ENCODE measurements around the gene MSMP.

DNA sequence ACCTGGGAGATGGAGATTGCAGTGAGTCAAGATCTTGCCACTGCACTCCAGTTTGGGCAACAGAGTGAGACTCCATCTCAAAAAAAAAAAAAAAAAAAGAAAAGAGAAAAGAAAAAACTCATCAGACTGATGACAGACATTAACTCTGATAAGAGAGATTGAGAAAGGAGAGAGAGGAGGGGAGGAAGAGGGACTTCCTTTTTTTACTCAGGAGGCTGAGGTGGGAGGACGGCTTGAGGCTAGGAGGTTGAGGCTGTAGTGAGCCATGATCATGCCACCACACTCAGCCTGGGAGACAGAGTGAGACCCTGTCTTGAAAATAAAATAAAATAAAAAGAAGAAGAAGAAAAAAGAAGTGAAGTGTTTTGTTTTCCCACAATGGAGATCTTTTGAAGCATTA is 9.7 kb upstream of the MSMP start:
- TF ChIP-seq POLR2AphosphoS5 (IDR thresholded peaks at IDR 0.05; ENCODE audit: low read depth) (no peak), GABPA (IDR thresholded peaks at IDR 0.05; ENCODE audit: low read depth) (no peak), SPI1 (IDR thresholded peaks at IDR 0.05; ENCODE audit: borderline replicate concordance, low read depth) (peak; percentile 55; the same call in 1 of the 2 replicates)
- TF ChIP-seq, protein P1, sequence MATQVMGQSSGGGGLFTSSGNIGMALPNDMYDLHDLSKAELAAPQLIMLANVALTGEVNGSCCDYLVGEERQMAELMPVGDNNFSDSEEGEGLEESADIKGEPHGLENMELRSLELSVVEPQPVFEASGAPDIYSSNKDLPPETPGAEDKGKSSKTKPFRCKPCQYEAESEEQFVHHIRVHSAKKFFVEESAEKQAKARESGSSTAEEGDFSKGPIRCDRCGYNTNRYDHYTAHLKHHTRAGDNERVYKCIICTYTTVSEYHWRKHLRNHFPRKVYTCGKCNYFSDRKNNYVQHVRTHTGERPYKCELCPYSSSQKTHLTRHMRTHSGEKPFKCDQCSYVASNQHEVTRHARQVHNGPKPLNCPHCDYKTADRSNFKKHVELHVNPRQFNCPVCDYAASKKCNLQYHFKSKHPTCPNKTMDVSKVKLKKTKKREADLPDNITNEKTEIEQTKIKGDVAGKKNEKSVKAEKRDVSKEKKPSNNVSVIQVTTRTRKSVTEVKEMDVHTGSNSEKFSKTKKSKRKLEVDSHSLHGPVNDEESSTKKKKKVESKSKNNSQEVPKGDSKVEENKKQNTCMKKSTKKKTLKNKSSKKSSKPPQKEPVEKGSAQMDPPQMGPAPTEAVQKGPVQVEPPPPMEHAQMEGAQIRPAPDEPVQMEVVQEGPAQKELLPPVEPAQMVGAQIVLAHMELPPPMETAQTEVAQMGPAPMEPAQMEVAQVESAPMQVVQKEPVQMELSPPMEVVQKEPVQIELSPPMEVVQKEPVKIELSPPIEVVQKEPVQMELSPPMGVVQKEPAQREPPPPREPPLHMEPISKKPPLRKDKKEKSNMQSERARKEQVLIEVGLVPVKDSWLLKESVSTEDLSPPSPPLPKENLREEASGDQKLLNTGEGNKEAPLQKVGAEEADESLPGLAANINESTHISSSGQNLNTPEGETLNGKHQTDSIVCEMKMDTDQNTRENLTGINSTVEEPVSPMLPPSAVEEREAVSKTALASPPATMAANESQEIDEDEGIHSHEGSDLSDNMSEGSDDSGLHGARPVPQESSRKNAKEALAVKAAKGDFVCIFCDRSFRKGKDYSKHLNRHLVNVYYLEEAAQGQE (IDR thresholded peaks at IDR 0.05; ENCODE audit: insufficient replicate concordance, low read depth), result no peak
- TF ChIP-seq, protein P2, sequence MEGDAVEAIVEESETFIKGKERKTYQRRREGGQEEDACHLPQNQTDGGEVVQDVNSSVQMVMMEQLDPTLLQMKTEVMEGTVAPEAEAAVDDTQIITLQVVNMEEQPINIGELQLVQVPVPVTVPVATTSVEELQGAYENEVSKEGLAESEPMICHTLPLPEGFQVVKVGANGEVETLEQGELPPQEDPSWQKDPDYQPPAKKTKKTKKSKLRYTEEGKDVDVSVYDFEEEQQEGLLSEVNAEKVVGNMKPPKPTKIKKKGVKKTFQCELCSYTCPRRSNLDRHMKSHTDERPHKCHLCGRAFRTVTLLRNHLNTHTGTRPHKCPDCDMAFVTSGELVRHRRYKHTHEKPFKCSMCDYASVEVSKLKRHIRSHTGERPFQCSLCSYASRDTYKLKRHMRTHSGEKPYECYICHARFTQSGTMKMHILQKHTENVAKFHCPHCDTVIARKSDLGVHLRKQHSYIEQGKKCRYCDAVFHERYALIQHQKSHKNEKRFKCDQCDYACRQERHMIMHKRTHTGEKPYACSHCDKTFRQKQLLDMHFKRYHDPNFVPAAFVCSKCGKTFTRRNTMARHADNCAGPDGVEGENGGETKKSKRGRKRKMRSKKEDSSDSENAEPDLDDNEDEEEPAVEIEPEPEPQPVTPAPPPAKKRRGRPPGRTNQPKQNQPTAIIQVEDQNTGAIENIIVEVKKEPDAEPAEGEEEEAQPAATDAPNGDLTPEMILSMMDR (IDR thresholded peaks at IDR 0.05; ENCODE audit: insufficient read depth, low read length), result no peak
